A673 (cell line): Measurements from ENCODE around the gene PTGDS.

ENCODE experiments used
- EZH2 ChIP-seq: fragments of 200-600 bp; sonication (generic); IDR thresholded peaks from 2 replicates; pipeline ENCODE4 v1.6.1; 2017; ENCODE audit warnings: borderline replicate concordance, low read depth, mild to moderate bottlenecking, mixed read lengths, antibody characterized with exemption, low read length; ENCODE audit not compliant: poor library complexity, severe bottlenecking
- TF ChIP-seq, protein P1 (sequence below): fragments of 300-800, 200-600 bp; sonication (generic); conservative IDR thresholded peaks from 2 replicates; pipeline ENCODE4 v1.5.1; 2017; ENCODE audit warnings: low read depth, mild to moderate bottlenecking, antibody characterized with exemption, low read length, moderate library complexity, mixed read lengths

DNA sequence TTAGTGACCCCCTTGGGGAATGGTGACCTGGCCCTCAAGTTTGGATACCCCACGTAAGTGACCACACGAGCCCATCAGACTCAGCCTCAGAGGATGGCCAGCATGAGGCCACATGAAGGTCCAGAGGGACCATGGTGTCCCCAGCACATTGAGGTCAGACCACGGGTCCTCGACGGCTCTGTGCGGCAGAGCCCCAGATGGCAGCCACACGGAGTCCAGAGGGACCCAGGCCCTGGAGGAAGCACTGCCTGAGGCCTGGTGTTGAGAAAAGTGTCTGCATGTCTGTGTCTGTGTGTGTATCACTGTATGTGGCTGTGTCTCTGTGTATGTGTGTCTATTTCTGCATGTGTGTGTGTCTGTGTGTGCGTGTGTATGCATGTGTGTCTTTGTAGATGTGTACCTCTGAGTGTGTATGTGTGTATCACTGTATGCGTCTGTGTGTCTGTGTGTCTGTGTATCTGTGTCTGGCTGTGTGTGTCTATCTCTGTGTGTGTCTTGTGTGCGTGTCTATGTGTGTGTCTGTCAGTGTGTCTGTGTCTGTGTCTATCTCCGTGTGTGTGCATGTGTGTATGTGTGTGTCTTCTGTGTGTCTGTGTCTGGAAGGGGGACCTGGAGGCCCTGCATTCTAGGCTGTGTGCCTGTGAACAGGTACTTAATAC is 6.5 kb downstream of the PTGDS start:
- TF ChIP-seq, protein P1, sequence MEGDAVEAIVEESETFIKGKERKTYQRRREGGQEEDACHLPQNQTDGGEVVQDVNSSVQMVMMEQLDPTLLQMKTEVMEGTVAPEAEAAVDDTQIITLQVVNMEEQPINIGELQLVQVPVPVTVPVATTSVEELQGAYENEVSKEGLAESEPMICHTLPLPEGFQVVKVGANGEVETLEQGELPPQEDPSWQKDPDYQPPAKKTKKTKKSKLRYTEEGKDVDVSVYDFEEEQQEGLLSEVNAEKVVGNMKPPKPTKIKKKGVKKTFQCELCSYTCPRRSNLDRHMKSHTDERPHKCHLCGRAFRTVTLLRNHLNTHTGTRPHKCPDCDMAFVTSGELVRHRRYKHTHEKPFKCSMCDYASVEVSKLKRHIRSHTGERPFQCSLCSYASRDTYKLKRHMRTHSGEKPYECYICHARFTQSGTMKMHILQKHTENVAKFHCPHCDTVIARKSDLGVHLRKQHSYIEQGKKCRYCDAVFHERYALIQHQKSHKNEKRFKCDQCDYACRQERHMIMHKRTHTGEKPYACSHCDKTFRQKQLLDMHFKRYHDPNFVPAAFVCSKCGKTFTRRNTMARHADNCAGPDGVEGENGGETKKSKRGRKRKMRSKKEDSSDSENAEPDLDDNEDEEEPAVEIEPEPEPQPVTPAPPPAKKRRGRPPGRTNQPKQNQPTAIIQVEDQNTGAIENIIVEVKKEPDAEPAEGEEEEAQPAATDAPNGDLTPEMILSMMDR = no peak
- TF ChIP-seq EZH2 = no peak
